Neural cell (in vitro differentiated cells): ENCODE results near the gene SLC6A19.

Experiments
- CTCF ChIP-seq: fragments of 450-650 bp; IDR thresholded peaks from 2 replicates; pipeline ENCODE4 v1.5.1; 2014; ENCODE audit warnings: antibody characterized with exemption, mild to moderate bottlenecking, moderate library complexity; ENCODE audit not compliant: poor library complexity, severe bottlenecking
- POLR2AphosphoS5 ChIP-seq: IDR thresholded peaks from 2 replicates; pipeline ENCODE4 v1.6.1; 2012
- REST ChIP-seq: IDR thresholded peaks from 2 replicates; pipeline ENCODE4 v1.6.1; 2012; ENCODE audit warnings: borderline replicate concordance
- SMC3 ChIP-seq: fragments of 450-650 bp; conservative IDR thresholded peaks from 2 replicates; pipeline ENCODE4 v1.6.1; 2014; ENCODE audit warnings: antibody characterized with exemption, mild to moderate bottlenecking, moderate library complexity; ENCODE audit not compliant: poor library complexity
- TAF1 ChIP-seq: IDR thresholded peaks from 2 replicates; pipeline ENCODE4 v1.6.1; 2012; ENCODE audit warnings: low read depth

- no peak for TF ChIP-seq POLR2AphosphoS5
- TF ChIP-seq CTCF, result no peak
- TF ChIP-seq SMC3, result no peak
- TF ChIP-seq REST, result no peak
- TF ChIP-seq TAF1, result no peak
Measured at GRCh38 chr5:1208221-1208742, 6.9 kb downstream of the SLC6A19 start.
